GM12878 (cell line): ENCODE measurements around the gene PAFAH2. TPM values are rescaled to one million over a fixed set of nuclear protein-coding genes. Genes with fewer than 3 reads are reported as not detected.

Source experiments
- ATAC-seq: fragments of 200-7000 bp; cut with Tn5 transposase; 3 replicates; pipeline ENCODE4 v1.9.1; 2020; ENCODE audit warnings: mild to moderate bottlenecking, moderate library complexity
- BruUV-seq: library from RNA; stranded (reverse); fragments of 400-500 nt; replicated peaks from 2 replicates; lab custom pipeline; 2021; lab: Mats Ljungman, UMichigan
- CTCF ChIA-PET: fragments of 300-600 bp; sonication (Branson Sonifier 250); formaldehyde crosslinking; extraction: SDS; loops from one replicate; lab custom pipeline; 2021; ENCODE audit warnings: inconsistent platforms; lab: Yijun Ruan, JAX
- POLR2A ChIA-PET: fragments of 350-600 bp; formaldehyde crosslinking; extraction: SDS; loops from one replicate; lab custom pipeline; 2021; ENCODE audit warnings: inconsistent platforms; lab: Charles Lee
- RAD21 ChIA-PET: fragments of 300-600 bp; sonication (Branson Sonifier 250); formaldehyde crosslinking; loops from one replicate; lab custom pipeline; 2023; ENCODE audit warnings: antibody characterized with exemption; ENCODE audit not compliant: unreplicated experiment; lab: Charles Lee
- SMC1A ChIA-PET: fragments of 300-600 bp; sonication (Branson Sonifier 250); formaldehyde crosslinking; loops from one replicate; lab custom pipeline; 2023; ENCODE audit not compliant: unreplicated experiment, uncharacterized antibody; lab: Charles Lee
- DNase-seq: peaks from one replicate; pipeline ENCODE4 v3.0.0-alpha.2; 2011; ENCODE audit warnings: low read depth, low spot score
- FAIRE-seq: peaks from 3 replicates; lab custom pipeline; 2011; peaks lifted over from hg19 to GRCh38; lab: Jason Lieb, UNC
- H2AFZ ChIP-seq: 2 replicates; pipeline ENCODE4 v1.6.0; 2011; ENCODE audit warnings: low read depth, low read length, control low read depth; ENCODE audit not compliant: control insufficient read depth
- H3K27ac ChIP-seq: 2 replicates; pipeline ENCODE4 v1.5.1; 2011; ENCODE audit warnings: control low read depth; ENCODE audit not compliant: control insufficient read depth, insufficient read depth
- H3K27me3 ChIP-seq, 2 experiments: replicated peaks in 1 of 2; 2 replicates each; pipeline versions ENCODE4 v1.6.0 to v1.6.1; 2011; ENCODE audit warnings: low read length in 1 of 2; ENCODE audit not compliant: control insufficient read depth in 2 of 2, insufficient read depth in 2 of 2
- H3K36me3 ChIP-seq, 2 experiments: 2 replicates each; pipeline ENCODE4 v1.5.1; 2011; ENCODE audit warnings: low read length in 1 of 2; ENCODE audit not compliant: control insufficient read depth in 2 of 2, insufficient read depth in 2 of 2
- H3K4me1 ChIP-seq: 2 replicates; pipeline ENCODE4 v1.6.1; 2011; ENCODE audit warnings: mild to moderate bottlenecking, low read length, moderate library complexity, mixed read lengths; ENCODE audit not compliant: control insufficient read depth, insufficient read depth
- H3K4me2 ChIP-seq: 2 replicates; pipeline ENCODE4 v1.6.0; 2011; ENCODE audit warnings: control low read depth; ENCODE audit not compliant: control insufficient read depth, insufficient read depth
- H3K4me3 ChIP-seq: fragments of 200-600 bp; sonication (generic); 2 replicates; pipeline ENCODE4 v1.5.1; 2016
- H3K79me2 ChIP-seq: 2 replicates; pipeline ENCODE4 v1.6.0; 2011; ENCODE audit warnings: low read length; ENCODE audit not compliant: control insufficient read depth, insufficient read depth
- H3K9ac ChIP-seq: 2 replicates; pipeline ENCODE4 v1.8.0; 2011; ENCODE audit warnings: low read length, control low read depth, mixed read lengths; ENCODE audit not compliant: control insufficient read depth, insufficient read depth
- H3K9me3 ChIP-seq: replicated peaks from 3 replicates; pipeline ENCODE4 v1.5.1; 2011; ENCODE audit warnings: mild to moderate bottlenecking, low read length; ENCODE audit not compliant: control insufficient read depth, insufficient read depth
- H4K20me1 ChIP-seq: 2 replicates; pipeline ENCODE4 v1.6.0; 2011; ENCODE audit not compliant: control insufficient read depth, insufficient read depth
- ATF7 ChIP-seq: fragments of 450-650 bp; IDR thresholded peaks from 2 replicates; pipeline ENCODE4 v1.6.1; 2016; ENCODE audit warnings: low read depth, mild to moderate bottlenecking
- EZH2 ChIP-seq: IDR thresholded peaks from 2 replicates; pipeline ENCODE4 v1.6.1; 2012; ENCODE audit warnings: low read depth, mild to moderate bottlenecking, control low read depth, inconsistent platforms, low read length, borderline replicate concordance; ENCODE audit not compliant: control insufficient read depth
- IKZF2 ChIP-seq, 2 experiments: fragments of 450-650 bp; IDR thresholded peaks; 2 replicates each; pipeline ENCODE4 v1.6.1; 2017; ENCODE audit warnings: mild to moderate bottlenecking in 2 of 2, moderate library complexity in 2 of 2
- JUNB ChIP-seq: IDR thresholded peaks from 2 replicates; pipeline ENCODE4 v1.6.1; 2016; ENCODE audit warnings: antibody characterized with exemption, mild to moderate bottlenecking
- KDM1A ChIP-seq: fragments of 200-600 bp; sonication (generic); IDR thresholded peaks from 2 replicates; pipeline ENCODE4 v1.6.1; 2016; ENCODE audit warnings: borderline replicate concordance
- NRF1 ChIP-seq: conservative IDR thresholded peaks from 2 replicates; pipeline ENCODE4 v1.6.1; 2011; ENCODE audit warnings: mild to moderate bottlenecking, low read depth, low read length, improper control_type of control experiment
- RAD51 ChIP-seq: fragments of 450-650 bp; IDR thresholded peaks from 2 replicates; pipeline ENCODE4 v1.6.1; 2016; ENCODE audit warnings: moderate library complexity, mild to moderate bottlenecking, inconsistent platforms
- RB1 ChIP-seq: fragments of 450-650 bp; formaldehyde crosslinking; IDR thresholded peaks from 2 replicates; pipeline ENCODE4 v1.6.1; 2017; ENCODE audit warnings: mild to moderate bottlenecking, borderline replicate concordance
- WGBS: methylation state at CpG from one replicate; pipeline ENCODE4 v1.1.6; 2016; ENCODE audit warnings: low lambda C conversion rate; ENCODE audit not compliant: insufficient replicate concordance, insufficient coverage; ENCODE audit errors: missing lambda C conversion rate; 5-methylcytosine and 5-hydroxymethylcytosine counted together
- in situ Hi-C: fragments of 300-500 bp; cut with MboI; formaldehyde crosslinking; loops from 9 replicates; pipeline ENCODE4 v1.14.3; 2018; ENCODE audit warnings: mixed read lengths
- intact Hi-C: fragments of 100-400 bp; cut with micrococcal nuclease; formaldehyde crosslinking; loops from one replicate; pipeline ENCODE4 v1.14.2; 2022; ENCODE audit not compliant: unreplicated experiment
- polyA plus RNA-seq, 11 experiments: library from polyadenylated mRNA; depleted of rRNA in 4 of 11; unstranded in 6 of 11; stranded (reverse) in 5 of 11; fragments of >200 nt; fragmentation: Nextera tagmentation in 4 of 11; fragmentation: Illumina TruSeq in 1 of 11; extraction: Ambion mirVana in 4 of 11; extraction: Trizol in 1 of 11; gene quantifications; 1 replicate in 1 of 11; 2 replicates in 10 of 11; pipeline versions ENCODE4 v1.2.1 to v1.2.3, GENCODE V29; 2011 to 2016; ENCODE audit warnings: inconsistent platforms in 2 of 11, missing spikeins in 2 of 11, low read depth in 1 of 11
- total RNA-seq, 4 experiments: library from RNA; depleted of rRNA in 3 of 4; stranded (reverse); fragments of >200 nt in 3 of 4; fragmentation: Illumina TruSeq in 1 of 4; extraction: Trizol in 1 of 4; gene quantifications; 2 replicates each; pipeline versions ENCODE4 v1.2.1 to v1.2.3, GENCODE V29; 2013 to 2021
- TF ChIP-seq, protein P1 (sequence below): fragments of 450-650 bp; IDR thresholded peaks from 2 replicates; pipeline ENCODE4 v1.6.1; 2017; ENCODE audit warnings: mild to moderate bottlenecking
- TF ChIP-seq, protein P2 (sequence below): fragments of 450-650 bp; IDR thresholded peaks from 2 replicates; pipeline ENCODE4 v1.6.1; 2017; ENCODE audit warnings: mild to moderate bottlenecking, low read depth, inconsistent platforms; ENCODE audit not compliant: poor library complexity, severe bottlenecking

PAFAH2 gene
- total and polyA plus RNA-seq, 10 of the 15 experiments (the other 5 are each of a cell fraction or from before 2014, with no cell fraction given) = 3.0 to 9.5 (median 6.5) TPM

DNA sequence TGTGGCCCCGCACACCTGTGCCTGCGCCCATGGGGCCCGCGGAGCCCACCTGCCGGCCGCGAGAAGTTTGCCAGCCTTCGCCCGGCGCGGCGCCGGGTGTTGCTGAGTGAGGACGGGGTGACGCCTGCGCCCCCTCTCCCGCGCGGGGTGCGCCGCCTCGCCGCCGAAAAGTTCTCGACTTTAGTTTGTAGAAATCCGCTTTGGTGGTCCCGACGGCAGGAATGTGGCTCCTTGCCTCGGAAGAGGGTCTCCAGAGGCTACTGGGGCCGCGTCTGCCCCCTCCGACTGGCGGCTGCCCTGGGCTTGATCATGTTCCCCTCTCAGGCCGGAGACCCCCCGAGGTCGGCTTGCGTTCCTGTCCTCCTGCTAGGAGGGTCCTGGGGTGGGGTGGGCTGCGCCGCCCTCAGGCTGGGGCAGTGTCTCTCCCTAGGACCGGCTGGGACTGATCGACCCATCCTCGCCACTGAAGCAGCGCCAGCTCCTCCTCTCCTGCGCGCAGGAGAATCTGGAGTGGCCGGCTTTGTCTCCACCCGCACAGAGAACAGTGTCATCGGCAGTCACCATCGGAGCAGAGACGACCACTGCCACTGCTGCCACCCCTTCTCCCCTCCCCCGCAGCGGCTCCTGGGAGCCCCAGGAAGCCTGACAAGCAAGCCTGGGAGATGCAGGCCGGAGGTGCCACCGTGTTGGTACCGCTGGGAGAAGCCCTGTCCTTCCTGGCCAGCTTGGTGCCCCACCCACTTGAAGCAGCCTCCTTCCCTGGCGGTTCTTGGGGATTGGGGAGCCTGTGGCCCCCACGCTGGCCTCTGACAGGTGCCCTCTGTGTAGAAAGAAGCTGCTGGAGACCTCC is 48.6 kb upstream of the PAFAH2 start:
- H3K36me3 ChIP-seq = no peaks in the 10 kb centered on the region
- no peaks in the 10 kb centered on the region for H3K9me3 ChIP-seq
- ChIA-PET CTCF (no interaction called here), RAD21 (no interaction called here), POLR2A (no interaction called here), SMC1A (no interaction called here)
- no peak overlapping the region for H3K9ac ChIP-seq
- H2AFZ ChIP-seq = no peak overlapping the region
- FAIRE-seq = no peak
- no TSS peak for BruUV-seq
- intact Hi-C loops = no loop called here
- no peaks in the 10 kb centered on the region for H3K4me1 ChIP-seq
- DNase-seq = no peak
- in situ Hi-C loops = loop anchor here (5.0 kb wide), 1 partner anchor 96 kb away; no protein-coding TSS in a partner anchor
- no peak for ATAC-seq
- WGBS = 15% methylated on average over 57 of the region's 57 CpGs
- H3K27ac ChIP-seq = no peak overlapping the region
- H4K20me1 ChIP-seq = no peaks in the 10 kb centered on the region
- H3K27me3 ChIP-seq = peaks cover 13 to 21% of the 10 kb centered on the region in 2 experiments
- H3K4me2 ChIP-seq = no peak overlapping the region
- H3K4me3 ChIP-seq = no peak overlapping the region
- no peaks in the 10 kb centered on the region for H3K79me2 ChIP-seq
- TF ChIP-seq, protein P1, sequence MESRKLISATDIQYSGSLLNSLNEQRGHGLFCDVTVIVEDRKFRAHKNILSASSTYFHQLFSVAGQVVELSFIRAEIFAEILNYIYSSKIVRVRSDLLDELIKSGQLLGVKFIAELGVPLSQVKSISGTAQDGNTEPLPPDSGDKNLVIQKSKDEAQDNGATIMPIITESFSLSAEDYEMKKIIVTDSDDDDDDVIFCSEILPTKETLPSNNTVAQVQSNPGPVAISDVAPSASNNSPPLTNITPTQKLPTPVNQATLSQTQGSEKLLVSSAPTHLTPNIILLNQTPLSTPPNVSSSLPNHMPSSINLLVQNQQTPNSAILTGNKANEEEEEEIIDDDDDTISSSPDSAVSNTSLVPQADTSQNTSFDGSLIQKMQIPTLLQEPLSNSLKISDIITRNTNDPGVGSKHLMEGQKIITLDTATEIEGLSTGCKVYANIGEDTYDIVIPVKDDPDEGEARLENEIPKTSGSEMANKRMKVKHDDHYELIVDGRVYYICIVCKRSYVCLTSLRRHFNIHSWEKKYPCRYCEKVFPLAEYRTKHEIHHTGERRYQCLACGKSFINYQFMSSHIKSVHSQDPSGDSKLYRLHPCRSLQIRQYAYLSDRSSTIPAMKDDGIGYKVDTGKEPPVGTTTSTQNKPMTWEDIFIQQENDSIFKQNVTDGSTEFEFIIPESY = no peak

DNA sequence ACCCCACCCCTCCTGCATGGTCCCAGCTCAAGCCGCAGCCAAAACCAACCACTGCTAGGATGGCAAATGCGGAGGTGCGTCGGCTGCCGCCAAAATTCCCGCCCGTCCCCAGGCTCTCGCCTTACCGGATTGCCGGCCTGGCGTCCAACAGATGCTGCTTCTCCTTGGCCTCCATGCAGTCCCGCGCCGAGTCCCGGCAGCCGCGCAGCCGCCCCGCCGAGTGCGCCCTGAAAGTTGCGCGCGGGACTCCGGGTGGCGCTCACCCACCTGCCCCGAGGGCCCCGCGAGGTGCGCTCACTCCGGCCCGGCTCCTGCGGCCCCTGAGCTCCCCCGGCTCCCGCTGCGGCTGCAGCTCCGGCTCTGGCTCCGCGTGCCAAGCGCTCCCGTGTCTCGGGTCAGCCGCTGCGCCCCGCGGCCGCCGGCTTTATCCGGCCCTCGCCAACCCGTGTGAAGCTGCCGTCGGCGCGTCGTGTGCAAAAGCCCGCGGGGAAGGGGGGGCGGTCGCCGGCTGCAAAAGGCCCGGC is 47.9 kb upstream of the PAFAH2 start, which contains the start of gene SLC30A2:
Gene SLC30A2 (minus strand): TSS at position 397 of the 524 bp plus-strand sequence. CDS start 222 bp downstream, at position 175.
- no peaks in the 10 kb centered on the region for H3K36me3 ChIP-seq
- ATAC-seq = no peak
- 3% methylated on average over 53 of the region's 62 CpGs for WGBS
- no peak for DNase-seq
- RAD21 ChIA-PET = no interaction called here
- no peaks in the 10 kb centered on the region for H3K4me1 ChIP-seq
- H3K27me3 ChIP-seq = peaks cover 13 to 19% of the 10 kb centered on the region in 2 experiments
- H3K4me2 ChIP-seq = no peak within 1 kb of the TSS
- CTCF ChIA-PET = no interaction called here
- H3K4me3 ChIP-seq = no peak within 1 kb of the TSS
- in situ Hi-C loops (loop anchor here (5.0 kb wide), 1 partner anchor 97 kb away; no protein-coding TSS in a partner anchor), intact Hi-C loops (no loop called here)
- FAIRE-seq = no peak
- H3K9ac ChIP-seq = no peak within 1 kb of the TSS
- H4K20me1 ChIP-seq = no peaks in the 10 kb centered on the region
- no peak within 1 kb of the TSS for H3K27ac ChIP-seq
- POLR2A ChIA-PET = no interaction called here
- H2AFZ ChIP-seq = no peak within 1 kb of the TSS
- H3K79me2 ChIP-seq = no peaks in the 10 kb centered on the region
- SMC1A ChIA-PET = no interaction called here
- no peaks in the 10 kb centered on the region for H3K9me3 ChIP-seq
- BruUV-seq = no TSS peak
- TF ChIP-seq IKZF2 (IDR thresholded peaks at IDR 0.05) (no peak), EZH2 (no peak), KDM1A (no peak), ATF7 (no peak), JUNB (no peak), NRF1 (no peak), RAD51 (no peak), RB1 (no peak)
- TF ChIP-seq, protein P2, sequence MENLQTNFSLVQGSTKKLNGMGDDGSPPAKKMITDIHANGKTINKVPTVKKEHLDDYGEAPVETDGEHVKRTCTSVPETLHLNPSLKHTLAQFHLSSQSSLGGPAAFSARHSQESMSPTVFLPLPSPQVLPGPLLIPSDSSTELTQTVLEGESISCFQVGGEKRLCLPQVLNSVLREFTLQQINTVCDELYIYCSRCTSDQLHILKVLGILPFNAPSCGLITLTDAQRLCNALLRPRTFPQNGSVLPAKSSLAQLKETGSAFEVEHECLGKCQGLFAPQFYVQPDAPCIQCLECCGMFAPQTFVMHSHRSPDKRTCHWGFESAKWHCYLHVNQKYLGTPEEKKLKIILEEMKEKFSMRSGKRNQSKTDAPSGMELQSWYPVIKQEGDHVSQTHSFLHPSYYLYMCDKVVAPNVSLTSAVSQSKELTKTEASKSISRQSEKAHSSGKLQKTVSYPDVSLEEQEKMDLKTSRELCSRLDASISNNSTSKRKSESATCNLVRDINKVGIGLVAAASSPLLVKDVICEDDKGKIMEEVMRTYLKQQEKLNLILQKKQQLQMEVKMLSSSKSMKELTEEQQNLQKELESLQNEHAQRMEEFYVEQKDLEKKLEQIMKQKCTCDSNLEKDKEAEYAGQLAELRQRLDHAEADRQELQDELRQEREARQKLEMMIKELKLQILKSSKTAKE = no peak
